Osteoblast (primary cell): ENCODE measurements around the gene GLIS2. TPM values are rescaled to one million over a fixed set of nuclear protein-coding genes. Genes with fewer than 3 reads are reported as not detected.

Experiments used
- DNase-seq: peaks from one replicate; pipeline ENCODE4 v3.0.0; 2011; ENCODE audit warnings: low spot score, mixed read lengths; ENCODE audit not compliant: insufficient read length; ENCODE audit errors: missing footprints
- H2AFZ ChIP-seq: 2 replicates; pipeline ENCODE4 v1.6.0; 2011; ENCODE audit warnings: mild to moderate bottlenecking, low read length
- H3K27ac ChIP-seq: 2 replicates; pipeline ENCODE4 v1.5.1; 2011; ENCODE audit warnings: mild to moderate bottlenecking, low read depth, low read length, moderate library complexity
- H3K27me3 ChIP-seq: 2 replicates; pipeline ENCODE4 v1.6.0; 2012; ENCODE audit warnings: mild to moderate bottlenecking, control low read depth, inconsistent platforms, low read length, moderate library complexity; ENCODE audit not compliant: insufficient read depth
- H3K36me3 ChIP-seq: 2 replicates; pipeline ENCODE4 v1.5.1; 2011; ENCODE audit warnings: mild to moderate bottlenecking, low read length, control low read depth, moderate library complexity; ENCODE audit not compliant: insufficient read depth
- H3K4me1 ChIP-seq: 2 replicates; pipeline ENCODE4 v1.5.1; 2011; ENCODE audit warnings: mild to moderate bottlenecking, low read length, control low read depth, moderate library complexity; ENCODE audit not compliant: insufficient read depth
- H3K4me2 ChIP-seq: 2 replicates; pipeline ENCODE4 v1.6.0; 2011; ENCODE audit warnings: mild to moderate bottlenecking, low read length; ENCODE audit not compliant: insufficient read depth
- H3K4me3 ChIP-seq: fragments of 200-600 bp; sonication (generic); 3 replicates; pipeline ENCODE4 v1.5.1; 2012; ENCODE audit warnings: mild to moderate bottlenecking, low read length, inconsistent platforms; ENCODE audit not compliant: insufficient read depth
- H3K79me2 ChIP-seq: 2 replicates; pipeline ENCODE4 v1.6.0; 2012; ENCODE audit warnings: mild to moderate bottlenecking, low read length, control low read depth, inconsistent platforms; ENCODE audit not compliant: insufficient read depth
- H3K9me3 ChIP-seq: 2 replicates; pipeline ENCODE4 v1.5.1; 2011; ENCODE audit warnings: low read depth, low read length, control low read depth
- H4K20me1 ChIP-seq: 2 replicates; pipeline ENCODE4 v1.6.0; 2012; ENCODE audit warnings: mild to moderate bottlenecking, low read length, control low read depth; ENCODE audit not compliant: insufficient read depth
- CTCF ChIP-seq: IDR thresholded peaks from 2 replicates; pipeline ENCODE4 v1.5.1; 2011; ENCODE audit warnings: mild to moderate bottlenecking, low read depth, low read length, moderate library complexity; ENCODE audit errors: extremely low read depth
- total RNA-seq: library from RNA; depleted of rRNA; stranded (reverse); fragments of >200 nt; gene quantifications from 2 replicates; pipeline ENCODE4 v1.2.3, GENCODE V29; 2012

GLIS2 gene
- total RNA-seq, 1 donor = 5.4 TPM

GRCh38 chr16:4376126-4376892 is 60.4 kb downstream of the GLIS2 start:
- Histone ChIP-seq H3K27me3 (no peaks in the 10 kb centered on the region), H2AFZ (no peak overlapping the region), H3K4me1 (peaks cover 50% of the 10 kb centered on the region), H4K20me1 (peaks cover 84% of the 10 kb centered on the region), H3K9me3 (no peaks in the 10 kb centered on the region), H3K36me3 (peaks cover 39% of the 10 kb centered on the region), H3K4me3 (peak overlapping the region; percentile 63), H3K79me2 (peaks cover 91% of the 10 kb centered on the region), H3K4me2 (peak overlapping the region; percentile 93), H3K27ac (peak overlapping the region; percentile 98)
- peak; percentile 99 for DNase-seq
- no peak for TF ChIP-seq CTCF

- Histone ChIP-seq H3K4me3 (peak overlapping the region; percentile 63), H4K20me1 (peaks cover 88% of the 10 kb centered on the region), H2AFZ (no peak overlapping the region), H3K27ac (peak overlapping the region; percentile 98), H3K36me3 (peaks cover 46% of the 10 kb centered on the region), H3K4me1 (peaks cover 47% of the 10 kb centered on the region), H3K9me3 (no peaks in the 10 kb centered on the region), H3K4me2 (peak overlapping the region; percentile 93), H3K27me3 (no peaks in the 10 kb centered on the region), H3K79me2 (peaks cover 95% of the 10 kb centered on the region)
- DNase-seq = no peak
- no peak for TF ChIP-seq CTCF
Measured at GRCh38 chr16:4376893-4377572, 61.2 kb downstream of the GLIS2 start.

- H3K4me1 ChIP-seq = peaks cover 47% of the 10 kb centered on the region
- H3K27me3 ChIP-seq = no peaks in the 10 kb centered on the region
- no peak overlapping the region for H2AFZ ChIP-seq
- H3K79me2 ChIP-seq = peaks cover 95% of the 10 kb centered on the region
- peaks cover 52% of the 10 kb centered on the region for H3K36me3 ChIP-seq
- no peaks in the 10 kb centered on the region for H3K9me3 ChIP-seq
- TF ChIP-seq CTCF = peak; percentile 19
- peak overlapping the region; percentile 4 for H3K4me3 ChIP-seq
- peak overlapping the region; percentile 14 for H3K4me2 ChIP-seq
- DNase-seq = no peak
- H4K20me1 ChIP-seq = peaks cover 88% of the 10 kb centered on the region
- H3K27ac ChIP-seq = peak overlapping the region; percentile 98
Measured at GRCh38 chr16:4377573-4378154, 61.8 kb downstream of the GLIS2 start.
